ENCODE results near the gene TMEM232.

The TMEM232 gene

GRCh38 chr5:110616009-110616408 lies 110.5 kb downstream of the TMEM232 start:
- Histone ChIP-seq H2BK12ac (ENCODE audit: low read length in 2 of 2) (no peak overlapping the region), H4K91ac (ENCODE audit: low read length) (no peak overlapping the region), H3K18ac (ENCODE audit: low read depth in 1 of 2, low read length in 2 of 2) (no peak overlapping the region), H2AK5ac (ENCODE audit: low read length, severe bottlenecking) (no peak overlapping the region), H3K27me3 (ENCODE audit: control insufficient read depth in 1 of 2, insufficient read depth in 1 of 2, low read length in 2 of 2) (no peaks in the 10 kb centered on the region), H4K8ac (ENCODE audit: low read length) (no peak overlapping the region), H2BK120ac (ENCODE audit: low read depth, low read length) (no peak overlapping the region), H3K23ac (ENCODE audit: low read length in 2 of 2) (no peak overlapping the region), H3K9me3 (ENCODE audit: control insufficient read depth, low read length) (peaks cover 18% of the 10 kb centered on the region), H3K9ac (ENCODE audit: low read length) (no peak overlapping the region), H2BK15ac (ENCODE audit: low read depth, poor library complexity, severe bottlenecking) (no peak overlapping the region), H3K14ac (ENCODE audit: low read length in 2 of 2) (no peak overlapping the region), H3K79me1 (replicated peaks; ENCODE audit: low read length, poor library complexity, severe bottlenecking) (no peaks in the 10 kb centered on the region), H3K4ac (ENCODE audit: low read depth in 1 of 2, low read length in 2 of 2) (no peak overlapping the region), H3K4me2 (ENCODE audit: low read length, poor library complexity, severe bottlenecking) (no peak overlapping the region), H3K4me3 (ENCODE audit: insufficient read depth in 1 of 2, low read depth in 1 of 2, low read length in 2 of 2) (no peak overlapping the region), H3K4me1 (ENCODE audit: control insufficient read depth, insufficient read depth, low read depth, low read length) (no peaks in the 10 kb centered on the region), H2AFZ (ENCODE audit: low read depth, low read length) (no peak overlapping the region), H2BK5ac (ENCODE audit: low read depth, low read length, poor library complexity, severe bottlenecking) (no peak overlapping the region), H3K36me3 (ENCODE audit: control insufficient read depth in 1 of 2, insufficient read depth in 2 of 2, low read depth in 1 of 2, low read length in 2 of 2) (no peaks in the 10 kb centered on the region), H3K27ac (ENCODE audit: low read length, poor library complexity, severe bottlenecking) (no peak overlapping the region)
- no peak for DNase-seq
- no CpG with 5 or more reads among the region's 1 CpG for WGBS

- H3K4me3 ChIP-seq (ENCODE audit: insufficient read depth in 1 of 2, low read depth in 1 of 2, low read length in 2 of 2), result no peak overlapping the region
- H2BK15ac ChIP-seq (ENCODE audit: low read depth, poor library complexity, severe bottlenecking), result no peak overlapping the region
- H3K27ac ChIP-seq (ENCODE audit: low read length, poor library complexity, severe bottlenecking), result no peak overlapping the region
- no peak overlapping the region for H2BK12ac ChIP-seq (ENCODE audit: low read length in 2 of 2)
- H3K14ac ChIP-seq (ENCODE audit: low read length in 2 of 2), result no peak overlapping the region
- H3K79me1 ChIP-seq (replicated peaks; ENCODE audit: low read length, poor library complexity, severe bottlenecking), result no peaks in the 10 kb centered on the region
- no peaks in the 10 kb centered on the region for H3K27me3 ChIP-seq (ENCODE audit: control insufficient read depth in 1 of 2, insufficient read depth in 1 of 2, low read length in 2 of 2)
- no peak overlapping the region for H2AFZ ChIP-seq (ENCODE audit: low read depth, low read length)
- no peak overlapping the region for H3K4ac ChIP-seq (ENCODE audit: low read depth in 1 of 2, low read length in 2 of 2)
- no peak overlapping the region for H2AK5ac ChIP-seq (ENCODE audit: low read length, severe bottlenecking)
- 97% methylated on average over 4 of the region's 4 CpGs for WGBS
- H2BK120ac ChIP-seq (ENCODE audit: low read depth, low read length), result no peak overlapping the region
- H3K23ac ChIP-seq (ENCODE audit: low read length in 2 of 2), result no peak overlapping the region
- H3K4me1 ChIP-seq (ENCODE audit: control insufficient read depth, insufficient read depth, low read depth, low read length), result no peaks in the 10 kb centered on the region
- H4K8ac ChIP-seq (ENCODE audit: low read length), result no peak overlapping the region
- no peak overlapping the region for H3K9ac ChIP-seq (ENCODE audit: low read length)
- no peak overlapping the region for H3K4me2 ChIP-seq (ENCODE audit: low read length, poor library complexity, severe bottlenecking)
- H4K91ac ChIP-seq (ENCODE audit: low read length), result no peak overlapping the region
- H3K9me3 ChIP-seq (ENCODE audit: control insufficient read depth, low read length), result peaks cover 18% of the 10 kb centered on the region
- H2BK5ac ChIP-seq (ENCODE audit: low read depth, low read length, poor library complexity, severe bottlenecking), result no peak overlapping the region
- no peaks in the 10 kb centered on the region for H3K36me3 ChIP-seq (ENCODE audit: control insufficient read depth in 1 of 2, insufficient read depth in 2 of 2, low read depth in 1 of 2, low read length in 2 of 2)
- H3K18ac ChIP-seq (ENCODE audit: low read depth in 1 of 2, low read length in 2 of 2), result no peak overlapping the region
- DNase-seq, result no peak
Observed at GRCh38 chr5:110612794-110613247, 113.7 kb downstream of the TMEM232 start.

- Histone ChIP-seq H3K9me3 (ENCODE audit: control insufficient read depth, low read length) (peaks cover 15% of the 10 kb centered on the region), H3K18ac (ENCODE audit: low read depth in 1 of 2, low read length in 2 of 2) (no peak overlapping the region), H3K4me1 (ENCODE audit: control insufficient read depth, insufficient read depth, low read depth, low read length) (no peaks in the 10 kb centered on the region), H2BK120ac (ENCODE audit: low read depth, low read length) (no peak overlapping the region), H3K9ac (ENCODE audit: low read length) (no peak overlapping the region), H2AFZ (ENCODE audit: low read depth, low read length) (no peak overlapping the region), H4K91ac (ENCODE audit: low read length) (no peak overlapping the region), H4K8ac (ENCODE audit: low read length) (no peak overlapping the region), H3K23ac (ENCODE audit: low read length in 2 of 2) (no peak overlapping the region), H3K27me3 (ENCODE audit: control insufficient read depth in 1 of 2, insufficient read depth in 1 of 2, low read length in 2 of 2) (no peaks in the 10 kb centered on the region), H3K4me3 (ENCODE audit: insufficient read depth in 1 of 2, low read depth in 1 of 2, low read length in 2 of 2) (no peak overlapping the region), H3K4ac (ENCODE audit: low read depth in 1 of 2, low read length in 2 of 2) (no peak overlapping the region), H2BK12ac (ENCODE audit: low read length in 2 of 2) (no peak overlapping the region), H2AK5ac (ENCODE audit: low read length, severe bottlenecking) (no peak overlapping the region), H3K4me2 (ENCODE audit: low read length, poor library complexity, severe bottlenecking) (no peak overlapping the region), H3K14ac (ENCODE audit: low read length in 2 of 2) (no peak overlapping the region), H3K36me3 (ENCODE audit: control insufficient read depth in 1 of 2, insufficient read depth in 2 of 2, low read depth in 1 of 2, low read length in 2 of 2) (no peaks in the 10 kb centered on the region), H3K27ac (ENCODE audit: low read length, poor library complexity, severe bottlenecking) (no peak overlapping the region), H2BK5ac (ENCODE audit: low read depth, low read length, poor library complexity, severe bottlenecking) (no peak overlapping the region), H2BK15ac (ENCODE audit: low read depth, poor library complexity, severe bottlenecking) (no peak overlapping the region), H3K79me1 (replicated peaks; ENCODE audit: low read length, poor library complexity, severe bottlenecking) (no peaks in the 10 kb centered on the region)
- no peak for DNase-seq
- WGBS, result 93% methylated on average over 6 of the region's 6 CpGs
Observed at GRCh38 chr5:110611817-110612216, 114.7 kb downstream of the TMEM232 start.

- WGBS, result 94% methylated on average over 3 of the region's 4 CpGs
- H2BK12ac ChIP-seq (ENCODE audit: low read length in 2 of 2), result no peak overlapping the region
- no peak overlapping the region for H2BK5ac ChIP-seq (ENCODE audit: low read depth, low read length, poor library complexity, severe bottlenecking)
- H3K18ac ChIP-seq (ENCODE audit: low read depth in 1 of 2, low read length in 2 of 2), result no peak overlapping the region
- H4K91ac ChIP-seq (ENCODE audit: low read length), result no peak overlapping the region
- no peak overlapping the region for H3K4me3 ChIP-seq (ENCODE audit: insufficient read depth in 1 of 2, low read depth in 1 of 2, low read length in 2 of 2)
- H3K27ac ChIP-seq (ENCODE audit: low read length, poor library complexity, severe bottlenecking), result no peak overlapping the region
- no peaks in the 10 kb centered on the region for H3K79me1 ChIP-seq (replicated peaks; ENCODE audit: low read length, poor library complexity, severe bottlenecking)
- H2AK5ac ChIP-seq (ENCODE audit: low read length, severe bottlenecking), result no peak overlapping the region
- DNase-seq, result no peak
- no peak overlapping the region for H3K4me2 ChIP-seq (ENCODE audit: low read length, poor library complexity, severe bottlenecking)
- no peak overlapping the region for H2BK120ac ChIP-seq (ENCODE audit: low read depth, low read length)
- no peak overlapping the region for H3K9ac ChIP-seq (ENCODE audit: low read length)
- no peaks in the 10 kb centered on the region for H3K36me3 ChIP-seq (ENCODE audit: control insufficient read depth in 1 of 2, insufficient read depth in 2 of 2, low read depth in 1 of 2, low read length in 2 of 2)
- no peaks in the 10 kb centered on the region for H3K4me1 ChIP-seq (ENCODE audit: control insufficient read depth, insufficient read depth, low read depth, low read length)
- peak overlapping the region; percentile 28 for H2BK15ac ChIP-seq (ENCODE audit: low read depth, poor library complexity, severe bottlenecking)
- H3K9me3 ChIP-seq (ENCODE audit: control insufficient read depth, low read length), result no peaks in the 10 kb centered on the region
- H4K8ac ChIP-seq (ENCODE audit: low read length), result no peak overlapping the region
- no peak overlapping the region for H2AFZ ChIP-seq (ENCODE audit: low read depth, low read length)
- no peak overlapping the region for H3K14ac ChIP-seq (ENCODE audit: low read length in 2 of 2)
- no peak overlapping the region for H3K23ac ChIP-seq (ENCODE audit: low read length in 2 of 2)
- H3K4ac ChIP-seq (ENCODE audit: low read depth in 1 of 2, low read length in 2 of 2), result no peak overlapping the region
- H3K27me3 ChIP-seq (ENCODE audit: control insufficient read depth in 1 of 2, insufficient read depth in 1 of 2, low read length in 2 of 2), result no peaks in the 10 kb centered on the region
Observed at GRCh38 chr5:110594866-110595265, 131.6 kb downstream of the TMEM232 start.
